ENCODE results near the gene PRF1.

PRF1 gene

DNA sequence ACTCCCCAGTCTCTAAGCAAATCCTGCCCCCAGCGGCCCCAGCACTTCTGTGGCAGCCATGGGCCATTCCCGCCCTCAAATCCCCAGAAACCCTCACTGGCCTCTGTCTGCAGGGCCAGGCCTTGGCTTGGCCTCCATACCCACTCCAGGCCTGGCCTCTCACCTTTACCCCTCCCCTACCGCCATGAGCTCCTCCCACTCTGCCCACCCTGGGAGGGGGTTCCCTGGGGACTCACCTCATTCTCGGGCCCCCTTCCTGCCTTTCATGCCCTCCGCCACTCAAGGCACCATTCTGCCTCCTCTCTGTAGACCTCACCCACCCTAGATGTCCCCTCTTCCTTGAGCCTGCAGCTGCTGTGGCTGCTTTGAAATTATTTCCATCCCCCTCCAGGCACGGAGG, 41.0 kb downstream of the PRF1 start:
- no peak for DNase-seq (ENCODE audit: low read depth in 1 of 2, low spot score in 1 of 2)

DNA sequence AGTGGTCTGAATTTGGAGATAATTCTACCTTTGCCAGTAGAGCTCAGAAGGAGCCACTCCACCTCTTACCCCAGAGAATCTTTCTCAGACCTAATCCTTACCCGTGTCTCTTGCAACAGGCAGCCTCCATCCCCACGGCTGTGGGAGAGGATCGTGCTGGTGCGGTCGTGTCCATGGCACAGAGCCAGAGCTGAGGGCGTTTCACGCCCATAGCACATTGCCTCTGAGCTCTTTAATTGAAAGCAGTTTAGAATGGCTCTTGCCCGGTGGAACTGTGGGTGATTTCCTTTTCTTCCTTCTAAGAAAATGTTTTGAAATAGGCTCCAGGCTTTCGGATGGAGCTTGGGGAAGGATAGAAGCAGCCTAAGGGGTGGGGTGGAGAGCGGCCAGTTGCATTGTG, 41.5 kb downstream of the PRF1 start:
- no peak for DNase-seq (ENCODE audit: low read depth in 1 of 2, low spot score in 1 of 2)

DNA sequence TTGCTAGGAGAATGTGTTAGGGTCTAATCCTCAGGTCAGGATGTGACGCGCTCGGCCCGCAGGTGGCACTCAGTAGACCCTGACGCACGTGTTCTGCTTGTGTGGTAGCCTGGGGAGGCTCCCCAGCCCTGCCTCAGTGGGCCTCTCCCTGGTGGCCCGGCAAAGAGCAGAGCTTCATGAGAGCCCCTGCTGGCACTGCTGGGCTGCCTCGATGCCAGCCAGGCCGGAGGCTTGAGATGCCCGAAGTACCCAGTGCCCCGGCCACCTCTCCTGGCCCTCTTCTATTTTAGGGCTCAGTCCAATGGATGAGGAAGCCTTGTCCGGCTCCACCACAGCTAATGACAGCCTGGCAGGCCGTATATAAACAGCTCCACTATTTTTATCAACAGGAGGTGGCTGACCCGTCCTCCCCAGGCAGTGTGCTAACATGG, 42.0 kb downstream of the PRF1 start:
- no peak for DNase-seq (ENCODE audit: low read depth in 1 of 2, low spot score in 1 of 2)

DNA sequence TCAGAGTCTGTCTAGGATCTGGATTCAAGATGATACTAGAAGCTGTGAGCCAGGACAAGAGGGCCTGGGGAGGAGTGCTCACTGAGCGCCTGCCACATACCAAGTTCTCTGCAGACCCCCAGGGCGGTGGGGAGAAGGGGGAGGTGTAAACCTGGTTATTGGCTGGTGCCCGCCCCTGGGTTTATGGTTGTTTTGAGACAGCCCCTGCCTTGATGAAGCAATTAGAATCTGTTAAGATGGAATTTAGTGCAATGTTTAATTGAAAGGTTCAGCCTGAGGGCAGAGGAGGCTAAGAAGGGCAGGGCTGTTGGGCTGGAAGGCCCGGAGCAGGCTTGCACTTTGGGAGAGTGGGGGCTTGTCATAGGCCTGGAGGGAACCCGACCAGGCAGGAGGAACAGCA, 42.7 kb downstream of the PRF1 start:
- DNase-seq (ENCODE audit: low read depth in 1 of 2, low spot score in 1 of 2), result no peak

DNA sequence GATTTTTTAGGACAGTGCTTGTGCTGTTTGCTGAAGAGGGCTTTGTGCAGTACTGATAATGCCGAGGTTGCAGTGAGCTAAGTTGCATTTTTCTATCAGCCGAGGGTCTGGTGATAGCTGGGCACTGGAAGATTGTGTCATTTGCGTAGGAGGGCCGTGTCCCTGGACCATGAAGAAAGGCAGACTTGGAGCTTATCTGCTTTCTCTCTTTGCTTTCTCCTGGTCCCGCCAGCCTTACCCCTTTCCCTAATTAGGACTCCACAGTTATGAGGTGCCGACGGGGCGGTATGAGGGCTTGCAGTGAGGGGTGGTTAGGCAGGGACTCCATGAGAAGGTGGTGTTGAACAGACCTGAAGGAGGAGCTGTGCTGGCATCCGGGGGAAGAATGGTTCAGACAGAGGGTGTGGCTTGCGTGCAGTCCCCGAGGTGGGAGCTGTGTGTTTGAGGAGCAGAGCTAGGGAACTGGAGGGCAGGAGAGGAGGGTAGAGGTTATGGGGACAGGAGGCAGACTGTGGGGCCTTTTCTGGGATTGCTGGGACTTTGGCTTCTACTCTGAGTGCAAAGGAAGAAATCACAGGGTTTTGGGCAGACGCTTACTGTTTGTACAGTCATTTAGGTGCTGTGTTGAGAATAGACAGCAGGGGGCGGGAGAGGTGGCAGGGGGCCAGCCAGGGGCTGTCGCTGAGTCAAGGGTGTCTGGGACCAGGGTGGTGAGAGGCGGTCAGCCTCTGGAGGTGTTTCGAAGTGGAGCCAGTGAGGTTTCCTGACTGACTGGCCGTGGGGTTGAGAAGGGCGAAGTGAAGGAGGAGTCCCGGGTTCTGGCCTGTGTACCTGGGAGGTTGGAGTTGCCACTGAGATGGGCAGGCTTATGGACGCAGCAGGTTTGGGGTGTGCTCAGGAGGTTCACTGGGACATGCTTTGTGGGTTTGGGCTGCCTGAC, 43.4 kb downstream of the PRF1 start:
- DNase-seq (ENCODE audit: low read depth in 1 of 2, low spot score in 1 of 2), result peak; percentile 21 to 64

DNA sequence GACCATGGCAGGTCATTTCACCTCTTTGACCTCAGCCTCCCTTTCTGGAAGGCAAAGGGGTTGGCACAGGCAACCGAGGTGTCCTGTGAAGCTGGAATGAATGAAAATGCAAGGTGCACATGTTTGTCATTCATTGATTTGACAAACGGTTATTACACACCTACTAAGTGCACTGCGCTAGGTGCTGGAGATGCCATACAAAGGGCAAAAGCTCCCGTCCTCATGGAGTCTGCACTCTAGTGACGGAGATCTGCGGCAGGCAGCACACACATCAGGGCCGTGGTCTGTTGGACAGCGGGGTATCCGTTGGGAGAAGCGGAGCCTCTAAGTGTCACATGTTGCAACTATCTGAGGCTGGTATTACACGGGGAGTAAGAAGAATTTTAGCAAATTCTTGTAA, 44.2 kb downstream of the PRF1 start:
- no peak for DNase-seq (ENCODE audit: low read depth in 1 of 2, low spot score in 1 of 2)

DNA sequence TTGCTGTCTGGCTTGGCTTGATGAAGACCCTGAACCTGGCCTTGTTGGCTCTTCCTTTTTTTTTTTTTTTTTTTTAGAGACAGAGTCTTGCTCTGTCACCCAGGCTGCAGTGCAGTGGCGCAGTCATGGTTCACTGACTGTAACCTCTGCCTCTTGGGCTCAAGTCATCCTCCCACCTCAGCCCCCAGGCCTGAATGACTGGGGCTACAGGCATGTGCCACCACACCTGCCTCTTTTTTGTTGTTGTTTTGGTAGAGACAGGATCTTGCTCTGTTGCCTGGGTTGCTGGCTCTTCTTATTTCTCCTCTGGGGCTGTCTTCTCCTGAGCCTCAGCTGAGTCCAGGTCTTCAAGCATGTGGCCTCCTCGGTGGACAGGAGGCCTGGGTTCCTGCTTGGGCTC, 44.7 kb downstream of the PRF1 start:
- DNase-seq (ENCODE audit: low read depth in 1 of 2, low spot score in 1 of 2), result no peak

DNA sequence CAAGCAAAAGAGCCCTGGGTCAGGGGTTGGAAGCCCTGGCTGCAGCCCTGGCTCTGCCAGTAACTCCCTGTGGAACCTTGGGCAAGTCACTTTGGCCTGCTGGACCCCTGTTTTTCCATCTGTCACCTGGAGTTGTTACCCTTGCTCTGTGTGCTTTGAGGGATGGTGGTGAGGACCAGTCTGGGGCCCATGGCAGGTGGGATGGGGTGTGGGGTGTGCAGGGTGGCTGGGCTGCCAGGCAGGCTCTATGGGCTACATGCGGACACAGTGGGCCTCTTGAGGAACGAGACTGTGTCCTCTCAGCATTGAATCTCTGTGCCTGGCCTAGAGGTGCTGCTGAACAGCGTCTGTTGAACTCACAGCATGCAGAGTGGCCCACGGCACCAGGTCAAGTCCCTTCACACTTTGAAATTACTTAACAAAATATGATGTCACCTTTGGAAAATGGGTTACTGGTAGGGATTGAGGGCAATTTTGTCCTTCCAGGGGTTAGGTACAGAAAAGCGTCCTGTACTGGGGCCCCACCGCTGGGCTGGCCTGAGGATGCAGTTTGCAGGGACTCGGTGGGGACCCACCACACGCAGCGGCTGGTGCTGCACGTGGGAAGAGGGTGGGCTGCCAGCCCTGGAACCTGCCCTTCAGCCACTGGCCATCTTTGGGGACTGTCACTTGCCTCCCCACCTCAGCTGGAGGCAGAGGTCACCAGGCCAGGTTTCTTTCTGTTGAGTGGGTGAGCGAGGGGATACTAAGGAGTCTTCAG, 45.3 kb downstream of the PRF1 start:
- DNase-seq (ENCODE audit: low read depth in 1 of 2, low spot score in 1 of 2), result no peak

DNA sequence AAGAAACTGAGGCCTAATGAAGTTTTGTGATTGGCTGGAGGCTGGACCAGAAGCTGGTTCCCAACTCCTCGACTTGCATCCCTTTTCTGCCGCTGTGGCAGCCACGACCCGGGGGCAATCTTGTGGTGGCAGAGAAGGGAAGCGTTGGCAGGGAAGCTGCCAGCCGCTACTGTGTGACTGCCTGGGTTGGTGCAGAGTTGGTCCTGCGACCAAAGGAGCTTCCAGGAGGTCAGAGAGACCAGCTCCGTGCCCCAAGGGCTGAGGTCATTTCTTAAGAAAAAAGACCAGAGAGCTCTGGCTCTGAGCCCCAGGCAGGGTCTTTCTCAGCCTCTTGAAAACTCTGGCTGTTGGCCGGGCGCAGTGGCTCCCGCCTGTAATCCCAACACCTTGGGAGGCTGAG, 47.2 kb downstream of the PRF1 start:
- no peak for DNase-seq (ENCODE audit: low read depth in 1 of 2, low spot score in 1 of 2)

DNA sequence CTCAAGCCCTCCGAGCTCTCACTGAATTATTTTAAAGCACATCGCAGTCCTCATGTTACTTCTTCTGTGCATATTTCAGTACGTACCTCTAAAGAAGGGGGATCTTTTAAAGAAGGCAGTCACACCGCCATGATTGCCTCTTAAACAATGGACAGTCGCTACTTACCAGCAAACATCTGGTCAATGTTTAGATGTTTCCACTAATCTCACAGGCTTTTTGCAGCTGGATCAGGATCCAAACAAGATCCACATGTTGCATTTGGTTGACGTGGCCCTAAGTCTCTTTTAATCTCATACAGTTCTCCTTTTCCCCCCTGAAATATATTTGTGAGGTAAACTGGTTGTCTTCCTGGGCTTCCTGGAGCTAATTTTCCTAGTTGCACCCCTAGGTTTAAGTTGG, 50.0 kb downstream of the PRF1 start:
- DNase-seq (ENCODE audit: low read depth in 1 of 2, low spot score in 1 of 2), result no peak

DNA sequence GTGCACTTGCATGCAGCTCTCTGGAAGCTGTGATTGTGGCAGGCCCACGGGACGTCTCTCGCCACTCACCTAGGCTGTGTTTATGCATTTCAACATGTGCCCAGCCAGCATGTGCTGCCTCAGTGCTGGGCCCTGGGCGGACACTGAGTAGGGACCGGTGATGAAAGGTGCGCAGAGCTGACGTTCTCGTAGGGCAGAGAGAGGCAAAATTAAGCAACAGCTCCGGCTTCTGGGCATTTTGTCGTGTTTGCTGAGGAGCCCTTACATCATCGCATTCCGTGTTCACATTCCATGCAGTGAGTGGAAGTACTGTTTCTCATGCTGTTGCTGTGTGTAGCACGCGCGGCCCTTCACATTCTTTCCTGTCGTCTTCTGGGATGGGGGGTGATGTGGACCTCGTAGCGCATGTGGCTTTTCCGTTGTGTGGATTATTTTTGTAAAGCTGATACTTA, 50.5 kb downstream of the PRF1 start:
- no peak for DNase-seq (ENCODE audit: low read depth in 1 of 2, low spot score in 1 of 2)

DNA sequence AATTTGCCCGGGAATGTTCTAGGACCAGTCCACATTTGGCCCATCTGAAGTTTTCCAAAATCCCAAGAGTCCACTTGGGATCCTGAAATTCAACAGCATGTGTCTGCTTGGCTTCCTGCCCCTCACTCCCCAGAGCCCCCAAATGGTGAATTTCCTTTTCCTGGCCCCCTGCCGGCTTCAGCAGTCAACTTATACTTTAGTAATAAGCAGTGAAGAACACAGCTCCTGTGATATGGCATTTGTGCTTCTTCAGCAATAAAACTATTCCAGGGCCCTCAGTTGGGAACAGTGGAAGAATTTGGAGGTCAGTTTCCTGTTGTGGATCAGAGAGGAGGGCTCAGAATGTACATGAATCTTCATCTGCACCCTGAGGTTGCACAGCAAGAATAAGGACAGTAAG, 51.1 kb downstream of the PRF1 start:
- DNase-seq (ENCODE audit: low read depth in 1 of 2, low spot score in 1 of 2), result no peak

DNA sequence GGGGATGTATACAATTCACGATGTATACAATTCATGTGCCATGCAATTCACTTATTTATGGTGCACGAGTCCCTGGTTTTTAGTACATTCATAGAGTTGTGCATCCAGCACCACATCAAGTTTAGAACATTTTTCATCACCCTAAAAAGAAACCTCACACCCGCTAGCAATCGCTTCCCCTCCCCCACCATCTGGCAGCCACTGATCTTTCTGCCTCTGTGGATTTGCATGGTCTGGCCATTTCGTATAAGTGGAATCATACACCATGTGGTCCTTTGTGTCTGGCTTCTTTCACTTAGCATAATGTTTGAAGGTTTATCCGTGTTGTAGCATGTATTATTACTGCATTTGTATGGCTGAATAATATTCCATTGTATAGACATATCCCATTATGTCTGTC, 52.1 kb downstream of the PRF1 start:
- no peak for DNase-seq (ENCODE audit: low read depth in 1 of 2, low spot score in 1 of 2)

DNA sequence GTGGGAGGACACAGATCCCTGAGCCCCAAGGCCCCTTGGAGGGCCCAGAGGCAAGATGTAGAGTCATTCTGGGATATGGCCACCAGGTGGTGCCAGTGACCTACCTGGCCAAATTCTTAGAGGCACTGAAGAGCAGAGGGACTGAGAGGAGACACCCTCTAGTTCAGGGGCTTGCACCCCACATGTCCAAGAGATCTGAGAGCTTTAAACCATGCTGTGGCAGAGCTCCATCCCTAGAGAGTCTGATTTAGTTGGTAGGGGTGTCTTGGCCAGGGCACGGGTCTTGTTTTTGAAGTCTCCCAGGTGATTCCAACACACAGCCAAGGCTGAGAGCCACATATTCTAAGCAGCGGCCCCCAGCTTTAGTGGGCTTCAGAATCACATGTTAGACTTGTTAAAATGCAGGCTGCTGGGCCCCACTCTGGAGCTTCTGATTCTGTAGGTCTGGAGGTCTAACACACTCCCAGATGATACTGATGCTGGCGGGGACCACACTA, 52.5 kb downstream of the PRF1 start:
- DNase-seq (ENCODE audit: low read depth in 1 of 2, low spot score in 1 of 2), result peak; percentile 65 to 68

DNA sequence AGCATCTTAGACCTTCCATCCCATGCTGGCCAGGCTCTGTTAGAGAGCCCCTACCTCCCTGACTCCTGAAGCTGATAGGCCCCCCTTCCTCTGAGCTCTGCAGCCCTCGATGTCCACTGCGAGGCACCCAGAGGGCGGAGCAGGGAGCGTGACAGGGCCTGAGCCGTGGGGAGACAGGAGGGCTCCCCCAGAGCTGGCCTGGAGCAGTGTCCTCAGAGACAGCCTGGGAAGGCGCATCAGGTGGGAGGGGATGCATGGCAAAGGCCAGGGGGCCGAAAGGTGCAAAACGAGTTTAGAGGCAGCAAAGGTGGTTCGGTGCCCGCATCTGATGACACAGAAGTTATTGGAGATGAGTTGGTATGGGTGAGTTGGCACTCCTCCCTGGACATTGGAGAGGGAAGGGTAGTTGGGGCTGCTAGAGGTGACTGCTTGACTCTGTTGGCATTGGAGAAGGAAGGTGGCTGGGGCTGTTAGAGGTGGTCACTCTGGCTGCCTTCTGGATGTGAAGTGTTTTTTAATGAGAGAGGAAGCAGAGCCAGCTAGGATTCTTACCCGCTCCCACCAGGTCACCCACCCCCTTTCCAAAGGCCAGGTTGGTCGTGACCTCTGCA, 53.1 kb downstream of the PRF1 start:
- no peak for DNase-seq (ENCODE audit: low read depth in 1 of 2, low spot score in 1 of 2)
